DLD1 (cell line): ENCODE measurements around the gene ATG10.

Experiments used
- in situ Hi-C: cut with HindIII; loops from 2 replicates; pipeline ENCODE4 v1.10.0; 2017; ENCODE audit warnings: low sequenced_read_pairs

ATG10 gene

GRCh38 chr5:82162573-82162972 lies 190.8 kb downstream of the ATG10 start:
- in situ Hi-C loops, result no loop called here

- in situ Hi-C loops, result no loop called here
Measured at GRCh38 chr5:82163452-82164175, 191.8 kb downstream of the ATG10 start.

- in situ Hi-C loops, result no loop called here
Measured at GRCh38 chr5:82164176-82164976, 192.6 kb downstream of the ATG10 start.

- in situ Hi-C loops, result no loop called here
Measured at GRCh38 chr5:82164977-82165713, 193.3 kb downstream of the ATG10 start.

GRCh38 chr5:82165740-82166530 lies 194.1 kb downstream of the ATG10 start:
- in situ Hi-C loops, result no loop called here

GRCh38 chr5:82167372-82167935 lies 195.6 kb downstream of the ATG10 start:
- in situ Hi-C loops, result no loop called here

- in situ Hi-C loops, result no loop called here
Measured at GRCh38 chr5:82168294-82168693, 196.5 kb downstream of the ATG10 start.

- in situ Hi-C loops, result no loop called here
Measured at GRCh38 chr5:82169892-82170291, 198.1 kb downstream of the ATG10 start.

GRCh38 chr5:82174128-82174918 lies 202.5 kb downstream of the ATG10 start:
- in situ Hi-C loops, result no loop called here

GRCh38 chr5:82174919-82175219 lies 203.0 kb downstream of the ATG10 start:
- in situ Hi-C loops, result no loop called here

GRCh38 chr5:82176115-82176814 lies 204.4 kb downstream of the ATG10 start:
- in situ Hi-C loops, result no loop called here

GRCh38 chr5:82178378-82178777 lies 206.6 kb downstream of the ATG10 start:
- in situ Hi-C loops, result no loop called here

- in situ Hi-C loops, result no loop called here
Measured at GRCh38 chr5:82182662-82183061, 210.8 kb downstream of the ATG10 start.

- in situ Hi-C loops, result no loop called here
Measured at GRCh38 chr5:82183828-82184227, 212.0 kb downstream of the ATG10 start.

- in situ Hi-C loops, result no loop called here
Measured at GRCh38 chr5:82185851-82186250, 214.0 kb downstream of the ATG10 start.

GRCh38 chr5:82197550-82197949 lies 225.7 kb downstream of the ATG10 start:
- in situ Hi-C loops, result no loop called here

- in situ Hi-C loops, result no loop called here
Measured at GRCh38 chr5:82204567-82204966, 232.7 kb downstream of the ATG10 start.

- in situ Hi-C loops, result no loop called here
Measured at GRCh38 chr5:82205005-82205404, 233.2 kb downstream of the ATG10 start.

- in situ Hi-C loops, result no loop called here
Measured at GRCh38 chr5:82208371-82208770, 236.5 kb downstream of the ATG10 start.
